OCI-LY1 (cell line): ENCODE measurements around the gene MIP.
"Not testable (repeated sequence)": the region's sequence is repeated elsewhere in the genome, so short reads cannot be mapped to it uniquely, and the experiment has no call there.

Experiments
- H2AFZ ChIP-seq: fragments of 200-600 bp; sonication (generic), shearing (Covaris generic); 2 replicates; pipeline ENCODE4 v1.6.0; 2014; ENCODE audit warnings: antibody characterized with exemption, mild to moderate bottlenecking, low read length
- H3F3A ChIP-seq: fragments of 200-600 bp; sonication (generic), shearing (Covaris generic); 2 replicates; pipeline ENCODE4 v1.6.0; 2014; ENCODE audit warnings: mild to moderate bottlenecking, antibody characterized with exemption, low read length, moderate library complexity; ENCODE audit not compliant: insufficient read depth
- H3K27ac ChIP-seq: fragments of 200-600 bp; sonication (generic); 2 replicates; pipeline ENCODE4 v1.5.1; 2014; ENCODE audit warnings: low read length, mixed run types, mild to moderate bottlenecking, low read depth; ENCODE audit not compliant: poor library complexity, severe bottlenecking
- H3K27me3 ChIP-seq: fragments of 200-600 bp; sonication (generic); 2 replicates; pipeline ENCODE4 v1.6.0; 2014; ENCODE audit warnings: antibody characterized with exemption, mild to moderate bottlenecking, low read length, moderate library complexity; ENCODE audit not compliant: insufficient read depth
- H3K36me3 ChIP-seq: fragments of 200-600 bp; sonication (generic); 2 replicates; pipeline ENCODE4 v1.6.1; 2014; ENCODE audit warnings: mild to moderate bottlenecking, antibody characterized with exemption, low read length, moderate library complexity, mixed read lengths; ENCODE audit not compliant: insufficient read depth
- H3K4me1 ChIP-seq: fragments of 200-600 bp; sonication (generic); 2 replicates; pipeline ENCODE4 v1.5.1; 2014; ENCODE audit warnings: mild to moderate bottlenecking, low read length, moderate library complexity; ENCODE audit not compliant: insufficient read depth, severe bottlenecking
- H3K4me2 ChIP-seq: fragments of 200-600 bp; sonication (generic), shearing (Covaris generic); 2 replicates; pipeline ENCODE4 v1.6.1; 2014; ENCODE audit warnings: low read length
- H3K4me3 ChIP-seq: fragments of 200-600 bp; sonication (generic); 2 replicates; pipeline ENCODE4 v1.5.1; 2014; ENCODE audit warnings: low read length, low read depth, mild to moderate bottlenecking, mixed read lengths; ENCODE audit not compliant: poor library complexity, severe bottlenecking
- H3K79me2 ChIP-seq: fragments of 200-600 bp; shearing (Covaris generic); 2 replicates; pipeline ENCODE4 v1.6.1; 2016; ENCODE audit warnings: mixed run types, low read length, mixed read lengths; ENCODE audit not compliant: insufficient read depth
- H3K9ac ChIP-seq: fragments of 200-600 bp; sonication (generic), shearing (Covaris generic); 2 replicates; pipeline ENCODE4 v1.6.1; 2014; ENCODE audit warnings: mild to moderate bottlenecking, low read length, mixed read lengths
- H3K9me2 ChIP-seq: fragments of 200-600 bp; sonication (generic), shearing (Covaris generic); 2 replicates; pipeline ENCODE4 v1.6.1; 2014; ENCODE audit warnings: low read depth, mild to moderate bottlenecking, low read length, mixed read lengths
- H3K9me3 ChIP-seq: fragments of 200-600 bp; shearing (Covaris generic); 2 replicates; pipeline ENCODE4 v1.6.1; 2014; ENCODE audit warnings: low read length, mixed read lengths
- H4K20me1 ChIP-seq: fragments of 200-600 bp; sonication (generic), shearing (Covaris generic); 2 replicates; pipeline ENCODE4 v1.6.0; 2016; ENCODE audit warnings: mild to moderate bottlenecking, low read length; ENCODE audit not compliant: insufficient read depth
- CTCF ChIP-seq: fragments of 200-600 bp; sonication (generic), shearing (Covaris generic); IDR thresholded peaks from 2 replicates; pipeline ENCODE4 v1.5.1; 2017; ENCODE audit warnings: mild to moderate bottlenecking, antibody characterized with exemption, low read length, moderate library complexity, mixed read lengths
- EZH2 ChIP-seq: fragments of 200-600 bp; sonication (generic), shearing (Covaris generic); IDR thresholded peaks from 2 replicates; pipeline ENCODE4 v1.8.0; 2017; ENCODE audit warnings: borderline replicate concordance, mixed run types, mild to moderate bottlenecking, antibody characterized with exemption, low read length, moderate library complexity, mixed read lengths

Gene MIP

GRCh38 chr12:56450241-56450640 lies 4.2 kb downstream of the MIP start:
- H3F3A ChIP-seq: no peaks in the 10 kb centered on the region
- TF ChIP-seq CTCF (no peak), EZH2 (no peak)
- H3K27me3 ChIP-seq: no peaks in the 10 kb centered on the region
- no peak overlapping the region for H3K4me3 ChIP-seq
- peak overlapping the region; percentile 81; the same call in 1 of the 2 replicates for H3K4me2 ChIP-seq
- H3K9me2 ChIP-seq: no peaks in the 10 kb centered on the region
- no peak overlapping the region; the same call in 1 of the 2 replicates for H3K9ac ChIP-seq
- peaks cover 6% of the 10 kb centered on the region; the same call in 1 of the 2 replicates for H3K36me3 ChIP-seq
- no peak overlapping the region for H3K27ac ChIP-seq
- H3K4me1 ChIP-seq: peaks cover 18% of the 10 kb centered on the region
- H3K79me2 ChIP-seq: no peaks in the 10 kb centered on the region
- no peaks in the 10 kb centered on the region for H3K9me3 ChIP-seq
- H4K20me1 ChIP-seq: no peaks in the 10 kb centered on the region
- H2AFZ ChIP-seq: no peak overlapping the region

GRCh38 chr12:56449622-56449984 lies 4.9 kb downstream of the MIP start:
- no peak for TF ChIP-seq EZH2
- TF ChIP-seq CTCF: no peak
- Histone ChIP-seq H3F3A (no peaks in the 10 kb centered on the region), H3K79me2 (no peaks in the 10 kb centered on the region), H3K9ac (peak overlapping the region; percentile 89), H3K4me1 (peaks cover 18% of the 10 kb centered on the region), H3K27ac (peak overlapping the region; percentile 84), H3K9me2 (no peaks in the 10 kb centered on the region), H4K20me1 (no peaks in the 10 kb centered on the region), H3K4me3 (peak overlapping the region; percentile 84), H3K27me3 (no peaks in the 10 kb centered on the region), H3K9me3 (no peaks in the 10 kb centered on the region), H2AFZ (no peak overlapping the region; the same call in 1 of the 2 replicates), H3K36me3 (peaks cover 8% of the 10 kb centered on the region; the same call in 1 of the 2 replicates), H3K4me2 (peak overlapping the region; percentile 81)

GRCh38 chr12:56448860-56449621 lies 5.4 kb downstream of the MIP start, which contains the start of gene TIMELESS:
Gene TIMELESS, minus strand, starts transcription at chr12:56449426. Its CDS starts 15,256 bp downstream, at chr12:56434170.
- H3K4me1 ChIP-seq: peaks cover 18% of the 10 kb centered on the region
- H3F3A ChIP-seq: no peaks in the 10 kb centered on the region
- no peaks in the 10 kb centered on the region for H4K20me1 ChIP-seq
- H3K9ac ChIP-seq: peak within 1 kb of the TSS; percentile 89
- H3K79me2 ChIP-seq: 0 out of 2 replicates have a peak, but pooled peaks cover 5% of the 10 kb centered on the region
- H3K4me2 ChIP-seq: peak within 1 kb of the TSS; percentile 81
- peak within 1 kb of the TSS; percentile 84 for H3K27ac ChIP-seq
- H3K9me2 ChIP-seq: no peaks in the 10 kb centered on the region
- no peaks in the 10 kb centered on the region for H3K9me3 ChIP-seq
- H2AFZ ChIP-seq: no peak within 1 kb of the TSS; the same call in 1 of the 2 replicates
- H3K36me3 ChIP-seq: peaks cover 14% of the 10 kb centered on the region
- TF ChIP-seq CTCF (no peak), EZH2 (no peak)
- no peaks in the 10 kb centered on the region for H3K27me3 ChIP-seq
- H3K4me3 ChIP-seq: peak within 1 kb of the TSS; percentile 84

- H3K9me2 ChIP-seq, H3K4me2 ChIP-seq, H3K9me3 ChIP-seq, H2AFZ ChIP-seq, H3K27me3 ChIP-seq, H4K20me1 ChIP-seq, H3K4me1 ChIP-seq, H3K27ac ChIP-seq, H3K4me3 ChIP-seq, H3K9ac ChIP-seq, H3F3A ChIP-seq: not testable (repeated sequence)
- peaks cover 49% of the 10 kb centered on the region for H3K79me2 ChIP-seq
- H3K36me3 ChIP-seq: peaks cover 44% of the 10 kb centered on the region
These were observed 11.2 kb downstream of the MIP start for GRCh38 chr12:56443208-56443607.
